ENCODE data around the gene SDCBP2.

The SDCBP2 gene, protein sequence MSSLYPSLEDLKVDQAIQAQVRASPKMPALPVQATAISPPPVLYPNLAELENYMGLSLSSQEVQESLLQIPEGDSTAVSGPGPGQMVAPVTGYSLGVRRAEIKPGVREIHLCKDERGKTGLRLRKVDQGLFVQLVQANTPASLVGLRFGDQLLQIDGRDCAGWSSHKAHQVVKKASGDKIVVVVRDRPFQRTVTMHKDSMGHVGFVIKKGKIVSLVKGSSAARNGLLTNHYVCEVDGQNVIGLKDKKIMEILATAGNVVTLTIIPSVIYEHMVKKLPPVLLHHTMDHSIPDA

DNA sequence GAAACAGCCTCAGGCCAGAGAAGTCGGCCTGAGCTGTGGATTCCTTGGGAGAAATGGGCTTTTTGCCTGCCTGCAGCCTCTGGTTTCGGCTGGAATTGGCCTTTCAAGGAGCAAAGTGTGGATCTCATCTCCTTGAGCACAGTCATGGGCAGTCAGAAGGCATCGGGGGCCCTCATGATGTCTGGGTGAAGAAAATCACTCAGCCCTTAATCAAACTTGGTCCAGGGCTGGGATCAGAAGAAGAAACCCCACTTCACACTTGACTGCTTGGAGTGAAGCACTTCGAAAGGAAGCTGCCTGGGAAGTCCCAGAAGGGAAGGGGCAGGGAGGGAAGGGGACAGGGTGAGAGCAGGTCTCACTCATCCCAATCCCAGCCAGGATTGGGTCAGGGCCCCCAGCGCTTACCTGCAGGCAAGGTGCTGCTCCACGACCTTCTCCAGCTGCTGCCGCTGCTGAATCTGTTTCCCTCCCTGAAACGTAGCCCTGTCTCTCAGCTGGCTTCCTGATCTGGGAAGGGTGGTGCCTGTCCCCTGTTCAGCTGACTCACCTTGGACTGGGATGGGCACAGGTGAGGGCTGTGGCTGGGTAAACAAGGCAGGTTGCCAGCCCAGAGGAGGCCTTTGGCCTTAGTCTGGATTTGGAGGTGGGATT is at the start of gene SDCBP2:
TSS of gene SDCBP2 (minus strand) at position 460 of the 651 bp plus-strand sequence. CDS start 8,723 bp downstream, outside the sequence.
- DNase-seq (ENCODE audit: low read depth in 2 of 2): no peak

DNA sequence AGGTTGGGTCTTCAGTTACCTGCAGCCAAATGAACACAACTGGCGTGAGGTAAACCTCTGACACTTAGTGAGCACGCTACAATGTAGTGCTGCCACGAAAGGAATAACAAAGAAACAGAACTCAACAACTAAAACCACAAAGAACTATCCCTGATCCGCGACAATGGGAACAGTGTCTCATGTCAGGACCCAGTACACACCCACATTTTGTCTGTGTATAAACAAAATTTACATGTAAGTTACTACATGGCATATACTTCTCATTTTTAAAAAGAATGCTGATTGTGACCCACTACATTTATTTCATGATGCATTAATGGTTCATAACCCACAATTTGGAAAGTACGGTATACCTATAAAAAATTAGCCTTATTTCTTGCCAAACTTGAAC is 49.8 kb upstream of the SDCBP2 start:
- no peak for DNase-seq (ENCODE audit: low read depth in 2 of 2)

DNA sequence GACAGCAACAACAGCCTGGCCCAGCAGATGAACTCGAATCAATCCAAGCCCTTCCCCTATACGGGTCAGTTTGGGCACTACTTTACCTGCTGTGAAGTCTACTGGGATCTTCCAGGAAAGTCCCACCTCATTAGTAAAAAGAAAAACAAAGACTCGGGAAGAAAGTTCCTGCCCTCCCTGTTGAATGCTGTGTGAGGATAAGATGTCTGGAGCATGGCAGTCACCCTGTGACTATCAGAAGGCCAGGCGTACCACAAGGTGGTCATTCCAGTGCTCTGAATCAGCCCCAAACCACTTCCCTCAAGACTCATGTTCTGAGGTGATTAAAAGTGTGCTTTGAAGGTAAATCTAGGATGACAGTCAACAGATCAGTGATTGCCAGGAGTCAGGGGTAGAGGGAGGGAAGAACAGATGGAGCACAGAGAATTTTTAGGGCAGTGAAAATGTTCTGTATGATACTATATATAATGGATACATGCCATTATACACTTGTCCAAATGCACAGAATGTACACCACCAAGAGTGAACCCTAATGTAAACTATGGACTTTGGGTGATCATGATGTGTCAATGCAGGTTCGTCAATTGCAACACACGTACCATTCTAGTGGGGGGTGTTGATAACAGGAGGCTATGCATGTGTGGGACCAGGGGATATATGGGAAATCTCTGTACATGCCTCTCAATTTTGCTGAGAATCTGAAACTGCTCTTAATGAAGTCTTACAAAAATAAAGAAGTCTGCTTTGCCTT is 49.2 kb upstream of the SDCBP2 start:
- no peak for DNase-seq (ENCODE audit: low read depth in 2 of 2)

DNA sequence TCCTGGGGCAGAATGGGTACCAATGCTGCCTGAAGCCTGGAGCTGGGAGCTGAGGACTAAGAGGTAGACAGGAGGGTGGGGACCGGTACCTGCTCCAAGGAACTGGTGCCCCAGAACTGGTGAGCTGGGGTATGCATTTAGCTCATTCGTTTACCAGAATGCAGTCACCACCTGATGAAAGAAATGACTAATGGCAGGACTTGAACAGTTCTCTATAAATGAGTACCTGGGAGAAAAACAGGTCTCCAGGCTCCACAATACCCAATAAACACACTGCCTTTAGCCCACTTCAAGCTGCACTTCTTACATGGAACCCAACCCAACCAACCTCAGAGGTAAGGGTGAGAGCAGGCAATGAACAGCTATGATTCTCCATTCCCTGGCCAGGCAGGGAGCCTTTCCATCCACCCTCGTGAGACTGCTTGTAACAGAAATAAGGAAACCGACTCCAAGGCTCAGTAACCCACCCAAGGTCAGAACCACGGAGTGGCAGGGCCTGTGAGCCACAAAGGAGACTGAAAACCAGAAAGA is 48.5 kb upstream of the SDCBP2 start:
- no peak for DNase-seq (ENCODE audit: low read depth in 2 of 2)

DNA sequence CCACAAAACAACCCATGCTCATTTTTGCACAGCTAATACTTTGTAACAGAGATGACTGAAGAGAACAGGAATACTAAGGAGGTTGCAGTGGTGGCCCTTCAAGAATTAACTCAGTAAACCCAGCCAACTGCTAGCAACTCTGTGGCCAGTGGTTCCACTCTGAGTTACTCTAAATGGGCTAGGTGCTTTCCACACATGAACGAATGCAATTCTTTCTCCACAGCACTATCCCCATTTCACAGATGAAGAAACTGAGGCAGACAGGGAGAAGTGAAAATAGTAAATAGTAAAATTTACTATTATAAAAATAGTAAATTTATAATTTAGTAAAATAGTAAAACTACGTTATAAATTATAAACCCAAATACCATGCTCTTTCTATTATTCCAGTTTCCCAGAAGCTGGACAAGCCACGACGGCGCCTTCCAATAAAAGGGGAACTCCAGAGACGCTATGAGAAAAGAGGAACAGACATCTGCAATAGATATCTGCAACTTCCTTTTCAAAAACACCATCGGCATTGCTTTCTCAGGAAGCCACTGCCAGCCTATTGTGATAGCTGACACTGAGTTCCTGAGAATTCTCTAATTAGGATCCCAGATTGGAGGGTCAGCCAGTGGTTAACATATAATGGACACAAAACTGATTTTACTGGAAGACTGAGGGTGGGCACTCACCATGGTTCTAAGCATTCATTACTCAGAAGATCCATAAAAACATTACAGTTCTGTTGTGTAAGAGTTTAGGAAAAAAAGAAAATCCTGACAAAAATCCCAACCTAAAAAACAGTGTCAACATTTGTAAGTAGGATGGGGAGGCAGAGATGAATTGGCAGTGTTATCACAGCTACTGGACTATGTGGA is 47.7 kb upstream of the SDCBP2 start:
- no peak for DNase-seq (ENCODE audit: low read depth in 2 of 2)

DNA sequence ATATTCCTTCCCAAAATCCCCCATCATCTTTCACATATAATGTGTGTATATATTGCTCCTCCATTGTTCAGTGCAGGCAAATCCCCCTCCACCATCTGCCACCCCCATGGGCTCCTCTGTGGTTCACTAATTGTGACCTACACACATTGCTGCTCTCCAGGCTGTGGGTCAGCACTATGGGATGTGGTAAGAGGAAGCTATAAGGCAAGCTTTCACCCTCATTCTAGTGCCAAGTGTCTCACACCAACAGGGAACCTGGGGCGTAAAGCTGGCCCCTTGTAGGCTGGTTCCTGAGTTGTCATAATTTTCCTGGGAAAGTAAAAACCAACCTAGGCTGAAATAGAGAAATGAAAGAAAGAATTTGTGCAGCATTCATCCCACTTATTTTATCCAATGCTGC is 47.1 kb upstream of the SDCBP2 start:
- no peak for DNase-seq (ENCODE audit: low read depth in 2 of 2)

DNA sequence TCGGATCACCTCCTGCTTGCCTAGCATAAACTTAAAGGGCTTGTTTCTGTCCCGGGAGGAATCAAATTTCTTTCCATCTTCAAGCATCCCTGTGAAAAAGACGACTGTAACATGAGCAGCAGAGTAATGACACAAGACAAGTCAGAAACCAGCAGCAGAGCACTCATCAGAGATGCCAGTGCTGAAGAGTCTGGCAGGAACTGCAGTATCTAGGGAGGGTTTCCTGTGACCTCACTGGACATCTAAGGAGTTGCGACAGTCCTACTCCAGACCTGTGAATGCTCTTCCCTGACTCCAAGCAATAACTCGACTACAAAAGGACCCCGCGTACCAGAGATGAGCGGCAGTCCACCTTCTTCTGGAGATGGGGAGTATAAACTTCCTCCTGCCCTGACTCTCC is 46.6 kb upstream of the SDCBP2 start:
- no peak for DNase-seq (ENCODE audit: low read depth in 2 of 2)

DNA sequence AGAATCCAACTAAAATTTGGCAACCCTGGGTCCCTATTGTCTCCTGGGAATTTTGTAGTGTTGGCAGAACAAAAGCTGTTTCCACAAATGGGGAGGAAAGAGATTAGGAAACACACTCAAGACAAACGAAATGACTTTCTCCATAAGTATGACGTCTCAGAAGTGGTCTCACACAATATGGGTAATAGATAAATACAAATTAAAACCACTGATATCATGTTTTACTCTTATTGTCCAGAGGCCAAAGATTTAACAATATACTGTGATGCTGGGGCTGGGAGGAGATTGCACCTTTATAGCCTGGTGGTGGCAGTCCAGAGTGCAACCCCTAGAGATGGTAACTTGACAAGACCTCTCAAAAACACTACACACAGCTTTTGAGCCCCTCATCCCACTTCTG is 45.3 kb upstream of the SDCBP2 start:
- no peak for DNase-seq (ENCODE audit: low read depth in 2 of 2)

DNA sequence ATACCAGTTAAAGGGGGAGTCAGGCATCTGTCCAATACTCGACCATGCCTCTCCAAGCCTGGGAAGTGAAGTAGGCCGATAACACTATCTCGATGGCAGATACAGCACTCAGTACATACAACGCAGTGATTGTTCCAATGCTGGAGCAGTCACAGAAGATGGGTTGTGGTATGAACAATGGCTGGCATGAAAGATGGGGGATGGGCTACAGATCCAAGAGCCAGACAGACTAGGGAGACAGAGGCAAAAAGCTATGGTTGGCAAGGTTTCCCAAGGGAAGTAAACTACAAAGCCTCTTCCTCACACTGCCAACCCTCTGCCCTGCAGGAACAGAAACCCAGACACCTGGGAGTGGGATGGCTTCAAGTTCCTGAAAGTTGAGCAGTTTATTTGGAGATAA is 44.7 kb upstream of the SDCBP2 start:
- no peak for DNase-seq (ENCODE audit: low read depth in 2 of 2)

DNA sequence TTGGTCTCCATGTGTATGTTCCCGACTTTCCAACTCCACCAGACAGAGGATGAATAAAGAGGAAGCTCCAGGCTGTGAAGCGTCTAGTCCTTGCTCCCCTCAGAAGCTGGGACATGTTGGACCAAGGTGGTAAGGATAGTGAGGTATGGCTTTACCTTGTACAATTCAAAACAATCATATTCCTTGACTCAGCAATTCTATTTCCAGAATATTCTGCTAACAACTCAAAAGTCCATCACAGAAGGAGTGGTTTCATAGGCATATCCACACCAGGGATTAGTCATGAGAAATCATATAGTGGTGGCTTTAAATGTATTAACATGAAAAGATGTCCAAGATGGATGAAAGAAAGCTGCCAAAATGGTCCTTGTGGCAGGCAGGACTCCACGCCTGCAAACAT is 44.1 kb upstream of the SDCBP2 start:
- no peak for DNase-seq (ENCODE audit: low read depth in 2 of 2)

DNA sequence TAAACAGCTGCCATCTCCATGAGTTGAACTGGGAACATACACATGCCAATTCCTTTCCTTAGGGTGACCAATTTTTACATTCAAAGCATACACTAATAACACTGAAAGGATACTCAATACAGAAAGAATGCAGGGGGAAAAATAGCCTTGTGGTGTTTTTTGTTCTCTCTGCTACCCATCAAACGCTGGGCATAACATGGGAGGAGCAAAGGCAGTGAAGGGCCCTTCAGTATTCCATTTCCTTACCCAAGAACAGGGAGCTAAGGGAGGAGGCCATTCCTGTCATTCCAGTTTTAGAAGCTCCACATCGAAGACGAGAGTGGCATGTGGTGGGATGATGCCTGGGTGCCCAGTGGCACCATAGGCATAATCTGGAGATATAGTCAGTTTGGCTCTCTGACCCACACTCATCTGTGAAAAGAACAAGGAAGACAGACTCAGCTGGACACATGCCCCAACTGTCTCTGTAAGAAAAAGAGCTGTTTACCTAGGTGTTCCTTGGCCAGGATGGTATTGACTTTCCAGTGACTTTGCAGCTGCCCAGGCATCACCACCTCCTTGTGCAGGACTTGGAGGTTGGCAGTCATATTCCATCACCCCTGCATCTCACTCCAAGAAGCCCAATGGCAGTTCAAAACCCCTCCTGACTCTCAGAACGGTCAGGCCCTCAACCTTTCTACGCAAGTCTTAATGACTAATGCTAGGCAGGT is 43.0 kb upstream of the SDCBP2 start:
- DNase-seq (ENCODE audit: low read depth in 2 of 2): no peak

DNA sequence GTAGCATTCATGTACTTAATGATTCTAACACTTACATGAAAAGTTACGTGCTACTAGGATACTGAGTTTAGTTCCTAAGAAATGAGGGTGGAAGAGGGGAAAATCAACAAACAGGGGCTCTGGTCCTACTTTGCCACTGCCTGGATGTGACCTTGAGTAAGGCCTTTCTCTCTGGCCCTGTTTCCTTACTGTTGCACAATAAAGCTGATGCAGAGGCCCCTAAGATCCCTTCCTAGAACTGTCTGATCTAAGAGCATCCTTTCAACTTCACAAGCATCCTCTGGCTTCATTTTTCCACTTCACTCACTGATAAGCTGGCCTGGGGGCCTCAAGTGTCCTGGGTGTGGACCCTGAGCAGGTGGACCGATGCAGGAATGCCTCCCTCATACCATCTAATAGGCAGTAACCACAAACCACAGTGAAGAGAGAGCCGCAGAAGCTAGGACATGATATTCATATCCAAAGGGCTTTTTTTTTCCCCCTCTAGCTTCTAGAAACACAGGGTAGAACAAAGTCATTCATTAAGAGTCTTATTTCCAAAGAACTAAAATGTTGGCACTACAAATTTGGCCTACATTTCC is 42.4 kb upstream of the SDCBP2 start:
- no peak for DNase-seq (ENCODE audit: low read depth in 2 of 2)

DNA sequence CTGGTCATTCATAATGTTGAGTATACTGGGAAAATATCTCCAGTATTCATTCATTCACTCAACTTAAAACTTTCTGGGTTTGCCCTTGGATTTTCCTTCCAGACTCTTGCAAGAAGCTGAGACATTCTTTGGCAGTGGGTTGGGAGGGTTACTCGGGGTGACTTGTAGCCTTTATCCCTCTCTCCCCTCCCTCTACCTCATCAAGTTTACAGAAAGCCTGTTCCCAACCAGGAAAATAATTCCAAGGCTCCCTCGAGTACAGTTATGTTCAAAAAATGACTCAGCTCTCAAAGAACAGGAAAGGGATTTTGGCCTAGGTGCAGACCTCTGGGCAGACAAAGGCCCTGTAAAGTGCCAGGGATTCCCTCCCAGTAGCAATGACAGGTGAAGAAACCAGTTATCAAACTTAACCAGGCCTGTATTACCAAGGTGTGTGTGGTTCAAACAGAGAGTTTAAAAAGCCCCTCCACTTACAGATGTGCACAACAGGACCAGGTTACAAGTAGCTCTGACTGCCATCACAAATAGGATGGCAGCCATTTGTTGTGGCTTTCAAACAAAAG is 41.7 kb upstream of the SDCBP2 start:
- no peak for DNase-seq (ENCODE audit: low read depth in 2 of 2)

DNA sequence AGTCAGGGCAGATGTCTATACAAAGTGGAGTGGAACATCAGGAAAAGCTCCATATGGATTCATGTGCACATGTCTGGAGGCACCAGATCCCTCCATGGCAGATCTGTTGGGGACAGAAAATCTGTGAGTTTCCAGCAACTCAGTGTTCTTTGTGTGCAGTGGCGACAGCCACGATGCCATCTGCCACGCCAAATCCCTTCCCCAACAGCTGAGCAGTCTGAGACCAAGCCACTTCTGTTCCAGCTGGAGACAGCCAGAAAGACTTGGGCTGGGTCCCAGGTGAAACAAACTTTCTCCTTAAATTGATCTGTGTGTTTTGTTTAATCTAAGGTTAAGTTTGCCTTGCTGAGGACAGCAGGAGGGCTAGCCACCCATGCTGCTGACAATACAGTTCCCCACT is 41.0 kb upstream of the SDCBP2 start:
- DNase-seq (ENCODE audit: low read depth in 2 of 2): no peak

DNA sequence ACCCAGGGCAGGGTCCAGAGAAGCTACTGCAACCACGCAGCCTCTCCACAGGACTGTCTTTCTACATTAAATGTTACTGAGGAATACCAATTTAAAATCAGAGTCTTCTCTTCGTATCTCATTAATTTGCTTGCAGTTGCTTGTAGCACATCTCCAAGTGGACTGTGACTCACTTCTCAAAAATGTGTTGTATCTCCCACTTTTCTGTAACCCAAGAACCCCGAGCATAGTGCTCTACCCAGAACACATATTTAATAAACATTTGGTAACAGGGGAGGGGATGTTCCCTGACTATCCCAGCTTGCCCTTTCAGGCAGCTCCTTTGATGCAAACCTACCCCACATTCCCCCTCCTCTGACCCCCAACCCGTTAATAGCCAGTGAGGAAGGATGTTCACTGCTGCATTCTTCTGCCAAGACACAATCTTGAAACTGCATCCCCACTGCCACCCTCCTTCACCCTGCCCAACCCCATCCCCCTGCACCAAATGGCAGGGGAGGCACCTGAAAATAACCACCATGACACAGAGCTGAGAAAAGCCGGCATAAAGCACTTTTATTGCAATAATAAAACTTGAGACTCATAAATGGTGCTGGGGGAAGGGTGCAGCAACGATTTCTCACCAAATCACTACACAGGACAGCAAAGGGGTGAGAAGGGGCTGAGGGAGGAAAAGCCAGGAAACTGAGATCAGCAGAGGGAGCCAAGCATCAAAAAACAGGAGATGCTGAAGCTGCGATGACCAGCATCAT is 39.7 kb upstream of the SDCBP2 start:
- DNase-seq (ENCODE audit: low read depth in 2 of 2): no peak

DNA sequence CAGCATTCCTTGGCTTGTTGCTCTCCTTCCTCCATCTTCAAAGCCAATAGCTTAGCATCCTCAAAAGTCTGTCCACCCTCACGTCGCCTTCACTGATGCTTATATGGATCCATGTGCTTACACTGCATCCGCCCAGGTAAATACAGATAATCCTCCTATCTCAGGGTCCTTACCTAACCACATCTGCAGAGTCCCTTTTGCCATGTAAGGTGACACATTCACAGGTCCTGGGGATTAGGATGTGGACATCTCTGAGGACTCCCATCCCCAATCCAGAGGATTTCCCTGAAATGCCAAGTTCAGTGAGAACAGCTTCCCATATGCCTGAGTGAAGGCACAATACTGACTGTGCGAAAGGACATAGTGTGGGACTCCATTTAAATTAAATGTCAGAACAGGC is 38.5 kb upstream of the SDCBP2 start:
- DNase-seq (ENCODE audit: low read depth in 2 of 2): no peak

DNA sequence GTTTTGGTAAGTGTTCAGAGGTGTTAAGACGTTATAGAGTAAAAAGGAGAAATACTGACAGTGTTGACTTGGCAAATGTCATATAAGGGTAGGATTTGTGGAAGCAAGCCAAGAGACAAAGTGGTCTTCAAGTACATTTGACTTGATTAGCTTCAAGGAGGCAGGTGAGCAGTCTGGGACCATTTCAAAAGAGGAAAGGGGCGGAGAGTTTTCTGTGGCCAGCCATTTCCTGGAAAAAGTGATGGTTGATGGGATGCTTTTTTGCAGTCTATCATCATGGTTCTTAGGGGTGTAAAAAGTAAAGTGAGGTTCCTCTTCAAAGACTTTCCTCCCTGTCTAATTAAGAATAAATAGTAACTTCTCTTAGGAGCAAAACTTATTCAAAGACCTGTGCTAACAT is 35.2 kb upstream of the SDCBP2 start:
- no peak for DNase-seq (ENCODE audit: low read depth in 2 of 2)

DNA sequence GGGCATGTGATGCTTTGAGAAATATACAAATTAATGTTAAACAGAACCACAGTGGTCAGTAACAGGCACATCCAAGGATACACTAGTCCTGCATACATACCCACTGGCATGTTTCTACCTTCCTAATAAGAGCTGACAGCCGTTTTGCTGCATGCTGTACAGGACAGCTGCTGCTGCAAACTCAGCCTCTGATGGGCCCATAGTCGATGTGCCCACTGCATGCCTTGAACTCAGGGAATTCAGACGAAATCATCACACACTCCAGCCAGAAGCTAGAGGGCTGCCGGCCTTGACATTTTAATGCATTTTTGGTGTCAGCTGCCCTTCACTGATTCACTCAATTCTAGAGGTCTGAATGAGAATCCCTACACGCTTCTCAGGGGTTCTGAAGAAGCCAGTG is 34.6 kb upstream of the SDCBP2 start:
- no peak for DNase-seq (ENCODE audit: low read depth in 2 of 2)

DNA sequence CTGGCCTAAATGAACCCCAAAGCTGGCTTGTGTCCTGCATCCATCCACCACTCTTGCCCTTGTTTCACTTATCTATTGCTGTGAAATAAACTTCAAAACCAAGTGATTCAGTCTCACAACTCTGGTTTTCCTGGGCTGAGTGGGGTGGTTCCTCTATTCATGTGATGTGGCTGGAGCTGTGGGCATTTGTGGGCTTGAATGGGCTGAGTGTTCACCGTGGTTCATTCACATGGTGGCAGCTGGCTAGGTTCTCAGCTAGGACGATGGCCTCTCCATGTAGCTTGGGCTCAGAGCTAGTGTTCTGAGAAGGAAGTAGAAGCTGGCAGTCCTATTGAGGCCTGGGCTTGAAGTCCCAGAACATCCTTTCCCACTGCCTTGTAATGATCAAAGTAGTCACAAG is 33.5 kb upstream of the SDCBP2 start:
- DNase-seq (ENCODE audit: low read depth in 2 of 2): no peak

Data from stimulated activated CD4-positive, alpha-beta T cell treated with anti-CD3 and anti-CD28 coated beads, Interleukin-1b, Interleukin-23, amount 100 ng/mL, for 4 hours (primary cell).